ENCODE measurements around the gene ALDH1A1.

- no peak for TF ChIP-seq SP2 (tag by site-specific recombination; IDR thresholded peaks at IDR 0.05)
- no peak for TF ChIP-seq CTCF (tag by site-specific recombination; IDR thresholded peaks at IDR 0.05)
Measured at GRCh38 chr9:72932619-72933018, 20.2 kb downstream of the ALDH1A1 start.

Data from HEK293 (cell line).